ENCODE results near the gene PON3. TPM values are rescaled to one million over a fixed set of nuclear protein-coding genes. Genes with fewer than 3 reads are reported as not detected.

PON3 gene
- total and polyA plus RNA-seq, 2 of the 13 experiments (the other 11 are each of a cell fraction or from before 2014, with no cell fraction given) = 23.6 to 37.8 TPM

DNA sequence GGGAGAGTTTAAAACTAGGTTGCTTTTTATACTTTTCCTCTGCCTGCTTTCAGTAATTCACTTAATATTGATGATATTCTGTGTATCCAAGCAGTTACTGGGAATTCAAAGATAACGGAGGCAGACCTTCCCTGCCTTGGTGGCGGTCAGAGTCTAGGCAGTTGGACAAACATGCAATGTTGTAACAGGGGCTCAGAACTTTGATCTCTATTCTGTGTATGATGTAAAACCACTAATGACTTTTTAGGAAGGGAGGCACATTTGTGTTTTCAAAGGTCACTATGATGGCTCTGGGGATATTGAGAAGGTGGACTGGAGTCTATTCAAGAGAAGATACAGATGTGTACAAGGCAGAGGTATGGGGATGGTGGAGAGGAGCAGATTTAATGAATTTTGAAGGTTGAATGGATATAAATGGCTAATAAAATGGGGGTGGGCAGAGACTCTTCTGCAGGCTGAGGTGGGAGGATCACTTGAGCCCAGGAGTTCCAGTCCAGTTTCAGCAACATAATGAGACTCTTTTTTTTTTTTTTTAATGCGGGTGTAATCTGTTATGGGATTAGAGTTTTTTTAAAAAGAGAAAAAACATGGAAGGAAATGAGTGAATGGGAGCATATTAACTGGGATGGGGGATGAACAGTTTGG is 44.3 kb upstream of the PON3 start (continued):
- TF ChIP-seq TFDP2 (CRISPR knock-in tag; IDR thresholded peaks at IDR 0.05) = peak; percentile 20; the same call in 1 of the 2 replicates
- no peak for TF ChIP-seq ZNF687 (CRISPR knock-in tag; IDR thresholded peaks at IDR 0.05)
- peak in 1 of 2 experiments; percentile 77; a peak in 1 of 4 replicates for TF ChIP-seq REST (IDR thresholded peaks at IDR 0.05; ENCODE audit: borderline replicate concordance in 1 of 2, low read depth in 1 of 2, low read length in 2 of 2)
- TF ChIP-seq ERF (CRISPR knock-in tag; IDR thresholded peaks at IDR 0.05) = peak; percentile 53
- TF ChIP-seq KLF15 (CRISPR knock-in tag; IDR thresholded peaks at IDR 0.05; ENCODE audit: borderline replicate concordance) = no peak
- no peak for TF ChIP-seq PHB2 (IDR thresholded peaks at IDR 0.05; ENCODE audit: partially characterized antibody)
- TF ChIP-seq, protein P1, sequence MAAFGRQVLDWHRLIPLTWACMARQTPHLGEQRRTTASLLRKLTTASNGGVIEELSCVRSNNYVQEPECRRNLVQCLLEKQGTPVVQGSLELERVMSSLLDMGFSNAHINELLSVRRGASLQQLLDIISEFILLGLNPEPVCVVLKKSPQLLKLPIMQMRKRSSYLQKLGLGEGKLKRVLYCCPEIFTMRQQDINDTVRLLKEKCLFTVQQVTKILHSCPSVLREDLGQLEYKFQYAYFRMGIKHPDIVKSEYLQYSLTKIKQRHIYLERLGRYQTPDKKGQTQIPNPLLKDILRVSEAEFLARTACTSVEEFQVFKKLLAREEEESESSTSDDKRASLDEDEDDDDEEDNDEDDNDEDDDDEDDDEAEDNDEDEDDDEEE (CRISPR knock-in tag; IDR thresholded peaks at IDR 0.05) = no peak
- peak; percentile 70 for TF ChIP-seq NR2C2 (CRISPR knock-in tag; IDR thresholded peaks at IDR 0.05; ENCODE audit: borderline replicate concordance)
- peak; percentile 73; the same call in 1 of the 2 replicates for TF ChIP-seq ZNF878 (CRISPR knock-in tag; IDR thresholded peaks at IDR 0.05)
- TF ChIP-seq NFKBIZ (CRISPR knock-in tag; IDR thresholded peaks at IDR 0.05) = peak; percentile 89; the same call in 1 of the 2 replicates
- peak; percentile 35; the same call in 1 of the 2 replicates for TF ChIP-seq KLF6 (CRISPR knock-in tag; IDR thresholded peaks at IDR 0.05)
- peak; percentile 72; the same call in 1 of the 2 replicates for TF ChIP-seq ZNF12 (CRISPR knock-in tag; IDR thresholded peaks at IDR 0.05)
- no peak for TF ChIP-seq SAFB2 (CRISPR knock-in tag; IDR thresholded peaks at IDR 0.05; ENCODE audit: borderline replicate concordance, low read depth)
- no peak for TF ChIP-seq ZNF143 (CRISPR knock-in tag; IDR thresholded peaks at IDR 0.05)
- TF ChIP-seq, protein P2, sequence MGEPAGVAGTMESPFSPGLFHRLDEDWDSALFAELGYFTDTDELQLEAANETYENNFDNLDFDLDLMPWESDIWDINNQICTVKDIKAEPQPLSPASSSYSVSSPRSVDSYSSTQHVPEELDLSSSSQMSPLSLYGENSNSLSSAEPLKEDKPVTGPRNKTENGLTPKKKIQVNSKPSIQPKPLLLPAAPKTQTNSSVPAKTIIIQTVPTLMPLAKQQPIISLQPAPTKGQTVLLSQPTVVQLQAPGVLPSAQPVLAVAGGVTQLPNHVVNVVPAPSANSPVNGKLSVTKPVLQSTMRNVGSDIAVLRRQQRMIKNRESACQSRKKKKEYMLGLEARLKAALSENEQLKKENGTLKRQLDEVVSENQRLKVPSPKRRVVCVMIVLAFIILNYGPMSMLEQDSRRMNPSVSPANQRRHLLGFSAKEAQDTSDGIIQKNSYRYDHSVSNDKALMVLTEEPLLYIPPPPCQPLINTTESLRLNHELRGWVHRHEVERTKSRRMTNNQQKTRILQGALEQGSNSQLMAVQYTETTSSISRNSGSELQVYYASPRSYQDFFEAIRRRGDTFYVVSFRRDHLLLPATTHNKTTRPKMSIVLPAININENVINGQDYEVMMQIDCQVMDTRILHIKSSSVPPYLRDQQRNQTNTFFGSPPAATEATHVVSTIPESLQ (CRISPR knock-in tag; conservative IDR thresholded peaks at IDR 0.05) = no peak
- TF ChIP-seq ZNF703 (CRISPR knock-in tag; IDR thresholded peaks at IDR 0.05; ENCODE audit: borderline replicate concordance) = no peak

Measured in HepG2 (cell line).